Adrenal gland (tissue), 19 donors: ENCODE measurements around the gene GRAMD1A. TPM values are rescaled to one million over a fixed set of nuclear protein-coding genes. Genes with fewer than 3 reads are reported as not detected.

Experiments
- DNase-seq, 7 donors: peaks; one replicate each; pipeline ENCODE4 v3.0.0-alpha.2; 2019 to 2020
- H3K27ac ChIP-seq, 5 donors: fragments of 200-600 bp; sonication (generic) in 4 of 5; 1 replicate in 3 of 5; 2 replicates in 2 of 5; pipeline versions ENCODE4 v1.5.1 to v1.8.0; 2016 to 2020; ENCODE audit warnings: mild to moderate bottlenecking in 1 of 5
- H3K27me3 ChIP-seq: fragments of 200-600 bp; 2 replicates; pipeline ENCODE4 v1.8.0; 2021
- H3K36me3 ChIP-seq, 2 donors: fragments of 200-600 bp; replicated peaks in 1 of 2; 1 replicate in 1 of 2; 2 replicates in 1 of 2; pipeline versions ENCODE4 v1.5.1 to v1.8.0; 2018 to 2022
- H3K4me1 ChIP-seq, 2 donors: fragments of 200-600 bp; replicated peaks in 1 of 2; 1 replicate in 1 of 2; 2 replicates in 1 of 2; pipeline versions ENCODE4 v1.5.1 to v1.8.0; 2018 to 2021
- H3K4me3 ChIP-seq, 4 donors: fragments of 200-600 bp; sonication (generic) in 3 of 4; one replicate each; pipeline ENCODE4 v1.5.1; 2016 to 2018
- H3K9me3 ChIP-seq, 3 donors: fragments of 200-600 bp; sonication (generic) in 1 of 3; replicated peaks in 1 of 3; 1 replicate in 2 of 3; 2 replicates in 1 of 3; pipeline versions ENCODE4 v1.5.1 to v1.8.0; 2016 to 2021
- CTCF ChIP-seq, 6 experiments: fragments of 450-650 bp in 4 of 6; fragments of 200-600 bp in 2 of 6; sonication (generic) in 1 of 6; IDR thresholded peaks; 1 replicate in 5 of 6; 2 replicates in 1 of 6; pipeline versions ENCODE4 v1.5.1 to v1.8.0; 2016 to 2021; ENCODE audit warnings: antibody characterized with exemption in 6 of 6, mild to moderate bottlenecking in 2 of 6, moderate library complexity in 1 of 6
- POLR2A ChIP-seq, 2 donors: fragments of 450-650 bp; IDR thresholded peaks; one replicate each; pipeline ENCODE4 v1.6.1; 2017; ENCODE audit warnings: antibody characterized with exemption in 2 of 2, mild to moderate bottlenecking in 2 of 2, moderate library complexity in 1 of 2
- WGBS, 4 donors: extraction: QIAGEN DNeasy Blood & Tissue Kit in 2 of 4; methylation state at CpG; one replicate each; pipeline versions ENCODE4 v1.1.5 to v1.1.7; 2013 to 2017; 5-methylcytosine and 5-hydroxymethylcytosine counted together
- intact Hi-C, 2 donors: fragments of 100-400 bp; cut with DNase I; formaldehyde crosslinking; loops; one replicate each; pipeline versions ENCODE4 v1.14.1 to v1.15.0; 2022 to 2023
- long read RNA-seq, 10 donors: library from polyadenylated mRNA in 3 of 10; unstranded in 2 of 10; stranded (forward) in 1 of 10; transcript quantifications; one replicate each; pipeline ENCODE4 v2.0.0 and lab custom pipeline, GENCODE V29; 2021 to 2026
- polyA plus RNA-seq, 3 donors: library from polyadenylated mRNA; stranded (reverse); fragments of 200-250 nt in 2 of 3; fragments of 350-450 nt in 1 of 3; fragmentation: Illumina TruSeq in 1 of 3; extraction: RNeasy Lipid Tissue Mini Kit (QIAGEN cat#74804) in 1 of 3; gene quantifications; one replicate each; pipeline ENCODE4 v1.2.3, GENCODE V29; 2013 to 2014
- total RNA-seq, 9 donors: library from RNA; depleted of rRNA in 4 of 9; stranded (reverse); fragments of >200 nt in 4 of 9; fragments of 120-200 nt in 1 of 9; fragmentation: NEBNext Ultra II Directional in 1 of 9; extraction: Animal tissue kit (Norgen Biotek cat#: 25700) in 1 of 9; gene quantifications; one replicate each; pipeline versions ENCODE4 v1.1.0 to v1.2.4, GENCODE V29; 2013 to 2023
- donor health status: healthy with polysubstance abuse.
- donor health status: Bipolar disorder and iron deficiency.
- donor health status: DM: yes; HTN: yes; CAD: no.
- donor health status: DM: no; HTN: no; CAD: no.
- donor health status: DM: no; HTN: no; CAD: no.
- donor health status: DM: yes; HTN: yes; CAD: no.

GRAMD1A gene
- 100 to 1,000 TPM in 1 of 9 donors, 10 to 100 TPM in 8; 31.2 to 101 (median 79.4) TPM for total RNA-seq
- 100 to 1,000 TPM in 1 of 3 donors, 10 to 100 TPM in 2; 41.5 to 125 (median 74.9) TPM for polyA plus RNA-seq
- long read RNA-seq, donor 1, partial matches to known transcripts, result 0 of 14 reads
- long read RNA-seq, donor 1, other reads (novel, unspliced or antisense), result 11 of 14 reads
- long read RNA-seq, donor 2, partial matches to known transcripts, result 0 of 9 reads
- long read RNA-seq, donor 2, other reads (novel, unspliced or antisense), result 6 of 9 reads
- long read RNA-seq, donor 3, partial matches to known transcripts, result 6 of 6 reads
- long read RNA-seq, donor 3, other reads (novel, unspliced or antisense), result 0 of 6 reads
- long read RNA-seq, donor 4, partial matches to known transcripts, result 5 of 14 reads
- long read RNA-seq, donor 4, other reads (novel, unspliced or antisense), result 8 of 14 reads
- long read RNA-seq, donor 5, transcript GRAMD1A-207 (9 exons, 2,277 nt), result major isoform, 8 of 306 reads
- long read RNA-seq, donor 5, partial matches to known transcripts, result 49 of 306 reads
- long read RNA-seq, donor 5, other reads (novel, unspliced or antisense), result 244 of 306 reads
- long read RNA-seq, donor 6, partial matches to known transcripts, result 6 of 13 reads
- long read RNA-seq, donor 6, other reads (novel, unspliced or antisense), result 7 of 13 reads
- long read RNA-seq, donor 7, partial matches to known transcripts, result 0 of 1 reads
- long read RNA-seq, donor 7, other reads (novel, unspliced or antisense), result 0 of 1 reads
- long read RNA-seq, donor 8, partial matches to known transcripts, result 15 of 41 reads
- long read RNA-seq, donor 8, other reads (novel, unspliced or antisense), result 26 of 41 reads
- long read RNA-seq, donor 9, partial matches to known transcripts, result 0 of 6 reads
- long read RNA-seq, donor 9, other reads (novel, unspliced or antisense), result 6 of 6 reads
- long read RNA-seq, donor 10, partial matches to known transcripts, result 5 of 16 reads
- long read RNA-seq, donor 10, other reads (novel, unspliced or antisense), result 8 of 16 reads

- TF ChIP-seq POLR2A (IDR thresholded peaks at IDR 0.05), result peak; percentile 67 to 89
- no peak for TF ChIP-seq CTCF (IDR thresholded peaks at IDR 0.05)
- intact Hi-C loops, result no loop called here
- no peaks in the 10 kb centered on the region for H3K27me3 ChIP-seq
- H3K9me3 ChIP-seq, result no peaks in the 10 kb centered on the region
- peak within 1 kb of the TSS in 3 of 4 donors; percentile 69 to 97 (median 86) for H3K4me3 ChIP-seq
- peak; percentile 88 to 92 (median 91) for DNase-seq
- WGBS, 4 donors, result 0 to 3% (median 1%) methylated on average over 22 to 36 of the region's 45 CpGs
- H3K4me1 ChIP-seq, result peaks cover 28 to 47% of the 10 kb centered on the region in 2 donors
- no peaks in the 10 kb centered on the region for H3K36me3 ChIP-seq
- H3K27ac ChIP-seq, result peak within 1 kb of the TSS; percentile 88 to 99 (median 94)
Measured at GRCh38 chr19:34999498-35000337, at the start of gene GRAMD1A. TSS of gene GRAMD1A (plus strand) at chr19:35000323. CDS start at chr19:35000479, 156 bp downstream.

GRCh38 chr19:34953092-34953491 is 47.0 kb upstream of the GRAMD1A start:
- Histone ChIP-seq H3K36me3 (peaks cover 0 to 4% of the 10 kb centered on the region in 2 donors), H3K27ac (no peak overlapping the region), H3K27me3 (no peaks in the 10 kb centered on the region), H3K4me3 (no peak overlapping the region), H3K4me1 (no peaks in the 10 kb centered on the region), H3K9me3 (peaks cover 3 to 37% (median 21%) of the 10 kb centered on the region in 3 donors)
- DNase-seq, result no peak
- no peak for TF ChIP-seq CTCF (IDR thresholded peaks at IDR 0.05)
- intact Hi-C loops, result no loop called here

DNA sequence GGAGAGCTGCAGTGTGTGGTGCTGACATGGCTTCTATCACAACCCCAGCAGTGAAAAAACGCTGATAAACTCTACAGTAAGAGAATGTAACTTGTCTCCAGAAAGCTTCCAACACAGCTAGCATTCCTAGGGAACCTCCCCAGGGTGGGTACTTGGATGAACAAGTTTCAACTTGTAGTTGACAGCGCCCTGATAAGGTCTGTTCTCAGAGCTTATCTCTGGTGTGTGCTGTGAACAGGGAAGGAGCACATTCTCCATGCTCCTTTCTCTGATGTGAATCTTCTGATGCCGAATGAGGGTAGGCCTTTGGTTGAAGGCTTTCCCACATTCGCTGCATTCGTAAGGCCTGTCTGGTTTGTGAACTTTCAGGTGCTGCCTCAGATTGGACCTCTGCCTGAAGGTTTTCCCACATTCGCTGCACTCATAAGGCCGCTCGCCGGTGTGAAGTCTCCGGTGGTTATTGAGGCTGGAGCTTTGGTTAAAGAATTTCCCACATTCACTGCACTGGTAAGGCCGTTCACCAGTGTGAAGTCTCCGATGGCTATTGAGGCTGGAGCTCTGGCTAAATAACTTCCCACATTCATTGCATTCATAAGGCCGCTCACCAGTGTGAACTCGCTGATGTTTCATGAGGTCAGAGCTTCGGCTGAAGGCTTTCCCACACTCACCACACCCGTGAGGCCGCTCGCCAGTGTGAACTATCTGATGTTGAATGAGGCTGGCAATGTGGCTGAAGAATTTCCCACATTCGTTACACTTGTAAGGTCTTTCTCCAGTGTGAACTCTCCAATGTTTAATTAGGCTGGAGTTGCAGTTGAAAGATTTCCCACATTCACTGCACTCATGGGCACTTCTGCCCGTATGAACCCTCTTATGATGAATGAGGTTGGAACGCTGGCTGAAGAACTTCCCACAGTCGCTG is 42.0 kb upstream of the GRAMD1A start:
- WGBS, 4 donors, result 93 to 99% (median 97%) methylated on average over 21 to 22 of the region's 22 CpGs
- H3K4me3 ChIP-seq, result no peak overlapping the region
- H3K4me1 ChIP-seq, result peaks cover 5 to 8% of the 10 kb centered on the region in 2 donors
- H3K9me3 ChIP-seq, result peaks cover 0 to 58% (median 9%) of the 10 kb centered on the region in 3 donors
- H3K27me3 ChIP-seq, result no peaks in the 10 kb centered on the region
- intact Hi-C loops, result no loop called here
- peaks cover 0 to 26% of the 10 kb centered on the region in 2 donors for H3K36me3 ChIP-seq
- no peak overlapping the region for H3K27ac ChIP-seq
- TF ChIP-seq POLR2A (IDR thresholded peaks at IDR 0.05) (no peak), CTCF (IDR thresholded peaks at IDR 0.05) (no peak)
- DNase-seq, result peak in 1 of 7 donors; percentile 7
